Left ventricle myocardium inferior (tissue), 1 donor: Measurements from ENCODE around the gene SPEM3. TPM values are rescaled to one million over a fixed set of nuclear protein-coding genes. Genes with fewer than 3 reads are reported as not detected.
A peak's percentile ranks its signal among the peaks of the same experiment; 100 is the strongest.

ENCODE experiments used
- DNase-seq: peaks from one replicate; pipeline ENCODE4 v3.0.0-alpha.2; 2020
- H3K27ac ChIP-seq: fragments of 200-600 bp; replicated peaks from 2 replicates; pipeline ENCODE4 v1.8.0; 2021
- H3K27me3 ChIP-seq: fragments of 200-600 bp; 2 replicates; pipeline ENCODE4 v1.8.0; 2021; ENCODE audit warnings: low read depth
- H3K36me3 ChIP-seq: fragments of 200-600 bp; 2 replicates; pipeline ENCODE4 v1.8.0; 2021
- H3K4me1 ChIP-seq: fragments of 200-600 bp; 2 replicates; pipeline ENCODE4 v1.8.0; 2021
- H3K4me3 ChIP-seq: fragments of 200-600 bp; 2 replicates; pipeline ENCODE4 v1.8.0; 2021; ENCODE audit warnings: mild to moderate bottlenecking, moderate library complexity
- H3K9me3 ChIP-seq: fragments of 200-600 bp; replicated peaks from 2 replicates; pipeline ENCODE4 v1.8.0; 2021
- intact Hi-C: fragments of 100-400 bp; cut with micrococcal nuclease; formaldehyde crosslinking; loops from one replicate; pipeline ENCODE4 v1.11.0; 2022
- total RNA-seq: library from RNA; stranded (reverse); fragmentation: NEBNext Ultra II Directional; extraction: Animal tissue kit (Norgen Biotek cat#: 25700); gene quantifications from one replicate; pipeline ENCODE4 v1.2.1, GENCODE V29; 2021
- TF ChIP-seq, protein P1 (sequence below): fragments of 200-600 bp; IDR thresholded peaks from 2 replicates; pipeline ENCODE4 v1.8.0; 2021; ENCODE audit warnings: antibody characterized with exemption, mild to moderate bottlenecking, borderline replicate concordance
- donor health status: DM: no; HTN: yes; CAD: no; lungs with severe emphysema.

The SPEM3 gene
- total RNA-seq, 1 donor from 2014 or later = not detected

DNA sequence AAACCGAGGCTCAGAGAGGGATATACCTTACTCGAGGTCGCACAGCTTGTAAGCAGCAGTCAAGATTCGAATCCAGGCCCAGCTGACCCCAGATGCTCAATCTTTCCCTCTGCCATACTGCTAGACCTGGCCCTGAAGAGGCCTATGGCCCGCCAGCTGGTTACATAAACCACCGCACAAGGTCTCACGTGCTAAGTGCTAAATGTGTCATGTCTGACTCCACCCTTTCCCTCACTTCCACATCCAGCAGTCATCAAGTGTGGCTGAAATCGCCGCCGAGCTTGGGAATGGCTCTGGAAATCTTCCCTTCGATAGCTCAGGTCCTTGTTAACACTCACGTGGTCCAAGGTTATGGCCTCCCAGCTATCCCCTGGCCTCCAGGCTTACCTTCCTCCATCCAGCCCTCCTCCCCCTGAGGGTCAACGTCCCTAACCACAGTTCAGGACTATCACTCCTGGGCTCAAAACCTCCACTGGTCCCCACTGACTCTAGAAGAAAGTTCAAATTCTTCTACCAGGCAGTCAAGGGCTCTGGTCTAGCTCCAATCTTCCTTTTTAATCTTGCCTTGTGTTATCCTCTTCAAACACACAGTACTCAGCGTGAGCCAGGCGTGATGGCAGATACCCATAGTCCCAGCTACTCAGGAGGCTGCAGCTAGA is 47.2 kb downstream of the SPEM3 start:
- Histone ChIP-seq H3K9me3 (no peaks in the 10 kb centered on the region), H3K4me1 (peaks cover 94% of the 10 kb centered on the region), H3K36me3 (no peaks in the 10 kb centered on the region), H3K27me3 (no peaks in the 10 kb centered on the region), H3K27ac (peak overlapping the region; percentile 100), H3K4me3 (peak overlapping the region; percentile 100)
- intact Hi-C loops = no loop called here
- TF ChIP-seq, protein P1, sequence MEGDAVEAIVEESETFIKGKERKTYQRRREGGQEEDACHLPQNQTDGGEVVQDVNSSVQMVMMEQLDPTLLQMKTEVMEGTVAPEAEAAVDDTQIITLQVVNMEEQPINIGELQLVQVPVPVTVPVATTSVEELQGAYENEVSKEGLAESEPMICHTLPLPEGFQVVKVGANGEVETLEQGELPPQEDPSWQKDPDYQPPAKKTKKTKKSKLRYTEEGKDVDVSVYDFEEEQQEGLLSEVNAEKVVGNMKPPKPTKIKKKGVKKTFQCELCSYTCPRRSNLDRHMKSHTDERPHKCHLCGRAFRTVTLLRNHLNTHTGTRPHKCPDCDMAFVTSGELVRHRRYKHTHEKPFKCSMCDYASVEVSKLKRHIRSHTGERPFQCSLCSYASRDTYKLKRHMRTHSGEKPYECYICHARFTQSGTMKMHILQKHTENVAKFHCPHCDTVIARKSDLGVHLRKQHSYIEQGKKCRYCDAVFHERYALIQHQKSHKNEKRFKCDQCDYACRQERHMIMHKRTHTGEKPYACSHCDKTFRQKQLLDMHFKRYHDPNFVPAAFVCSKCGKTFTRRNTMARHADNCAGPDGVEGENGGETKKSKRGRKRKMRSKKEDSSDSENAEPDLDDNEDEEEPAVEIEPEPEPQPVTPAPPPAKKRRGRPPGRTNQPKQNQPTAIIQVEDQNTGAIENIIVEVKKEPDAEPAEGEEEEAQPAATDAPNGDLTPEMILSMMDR = no peak
- peak; percentile 61 for DNase-seq

DNA sequence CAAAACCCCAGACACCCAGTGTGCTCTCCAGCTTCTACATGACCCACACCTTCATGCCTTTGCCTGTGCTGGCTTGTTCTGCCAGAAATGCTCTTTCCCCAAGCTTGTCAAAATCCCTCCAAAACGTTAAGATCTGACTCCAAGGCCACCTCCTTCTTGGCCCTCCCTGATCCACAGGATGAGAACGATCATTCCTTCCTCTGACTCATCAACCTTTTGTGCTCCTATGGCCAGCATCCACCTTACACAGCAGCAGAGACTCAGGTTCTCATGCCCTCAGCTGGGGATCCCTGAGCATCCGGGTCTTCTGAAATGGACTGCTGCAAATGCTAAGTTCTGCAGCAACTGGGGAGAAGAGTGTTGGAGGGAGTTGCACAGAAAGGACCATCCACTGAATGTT is 47.8 kb downstream of the SPEM3 start:
- Histone ChIP-seq H3K9me3 (no peaks in the 10 kb centered on the region), H3K27me3 (no peaks in the 10 kb centered on the region), H3K4me3 (peak overlapping the region; percentile 100), H3K36me3 (no peaks in the 10 kb centered on the region), H3K4me1 (peaks cover 94% of the 10 kb centered on the region), H3K27ac (peak overlapping the region; percentile 100)
- intact Hi-C loops = no loop called here
- no peak for DNase-seq
- TF ChIP-seq, protein P1 = no peak

DNA sequence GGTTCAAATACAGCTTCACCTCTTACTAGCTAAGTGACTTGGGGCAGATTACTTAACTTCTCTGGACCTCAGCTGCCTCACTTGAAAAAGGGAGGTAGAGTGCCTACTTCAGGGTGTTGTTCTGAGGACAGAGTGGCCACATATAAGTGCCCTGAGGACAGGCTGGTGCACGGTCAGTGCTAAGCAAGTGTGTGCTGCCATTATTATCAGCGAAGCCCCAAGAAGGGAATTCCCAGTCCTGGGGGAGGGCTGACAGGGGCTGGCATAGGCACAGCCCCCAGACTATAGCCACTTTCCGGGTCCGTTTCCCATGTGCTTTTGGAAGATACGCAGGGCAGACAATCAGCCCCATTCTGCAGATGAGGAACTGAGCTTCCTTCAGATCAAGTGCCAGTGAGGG is 48.3 kb downstream of the SPEM3 start:
- Histone ChIP-seq H3K4me1 (peaks cover 94% of the 10 kb centered on the region), H3K4me3 (peak overlapping the region; percentile 100), H3K36me3 (no peaks in the 10 kb centered on the region), H3K27ac (peak overlapping the region; percentile 100), H3K27me3 (no peaks in the 10 kb centered on the region), H3K9me3 (no peaks in the 10 kb centered on the region)
- DNase-seq = no peak
- intact Hi-C loops = no loop called here
- TF ChIP-seq, protein P1 = no peak

DNA sequence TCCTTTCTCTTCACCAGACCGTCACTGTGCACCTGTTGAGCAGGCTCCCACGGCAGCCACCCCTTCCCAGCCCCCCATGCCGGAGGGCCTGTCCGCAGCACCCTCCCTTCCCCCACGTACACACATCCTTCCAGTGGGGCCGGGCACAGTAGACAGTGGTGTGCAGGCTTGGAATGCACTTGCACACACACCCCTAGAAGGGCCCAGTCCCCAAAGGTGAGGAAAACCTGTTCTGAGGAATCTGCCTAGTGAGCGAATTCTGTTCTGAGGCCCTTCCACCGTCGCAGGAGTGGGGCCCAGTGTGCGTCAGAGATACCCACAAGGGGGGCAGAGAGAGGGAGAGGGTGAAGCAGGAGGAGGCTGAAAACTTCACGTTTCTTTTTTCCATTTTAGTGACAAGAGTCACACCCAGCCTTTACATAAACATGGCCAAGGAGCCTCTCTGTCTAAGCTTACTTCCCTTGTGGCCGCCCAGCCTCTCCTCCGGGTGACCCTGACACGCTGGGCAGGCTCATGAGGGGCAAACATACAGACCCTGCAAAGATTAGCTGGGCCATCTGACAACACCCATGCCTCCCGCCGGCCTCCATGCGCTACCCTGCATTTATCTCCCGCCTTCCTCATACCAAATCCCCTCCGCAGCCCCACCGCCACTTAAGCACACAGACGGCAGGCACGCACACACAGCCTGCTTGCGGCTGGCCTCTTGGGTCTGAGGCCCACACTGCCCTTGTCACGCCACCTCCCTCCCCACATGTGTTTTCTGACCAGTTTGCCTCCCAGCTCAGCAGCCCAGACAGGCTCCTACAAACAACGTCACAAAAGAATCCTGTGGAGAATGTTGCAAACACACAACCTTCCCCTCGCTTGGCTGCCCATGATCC is 49.0 kb downstream of the SPEM3 start:
- DNase-seq = no peak
- H3K4me1 ChIP-seq = peaks cover 94% of the 10 kb centered on the region
- peak overlapping the region; percentile 100 for H3K4me3 ChIP-seq
- peak overlapping the region; percentile 100 for H3K27ac ChIP-seq
- intact Hi-C loops = no loop called here
- H3K27me3 ChIP-seq = no peaks in the 10 kb centered on the region
- H3K36me3 ChIP-seq = no peaks in the 10 kb centered on the region
- TF ChIP-seq, protein P1 = no peak
- H3K9me3 ChIP-seq = no peaks in the 10 kb centered on the region

DNA sequence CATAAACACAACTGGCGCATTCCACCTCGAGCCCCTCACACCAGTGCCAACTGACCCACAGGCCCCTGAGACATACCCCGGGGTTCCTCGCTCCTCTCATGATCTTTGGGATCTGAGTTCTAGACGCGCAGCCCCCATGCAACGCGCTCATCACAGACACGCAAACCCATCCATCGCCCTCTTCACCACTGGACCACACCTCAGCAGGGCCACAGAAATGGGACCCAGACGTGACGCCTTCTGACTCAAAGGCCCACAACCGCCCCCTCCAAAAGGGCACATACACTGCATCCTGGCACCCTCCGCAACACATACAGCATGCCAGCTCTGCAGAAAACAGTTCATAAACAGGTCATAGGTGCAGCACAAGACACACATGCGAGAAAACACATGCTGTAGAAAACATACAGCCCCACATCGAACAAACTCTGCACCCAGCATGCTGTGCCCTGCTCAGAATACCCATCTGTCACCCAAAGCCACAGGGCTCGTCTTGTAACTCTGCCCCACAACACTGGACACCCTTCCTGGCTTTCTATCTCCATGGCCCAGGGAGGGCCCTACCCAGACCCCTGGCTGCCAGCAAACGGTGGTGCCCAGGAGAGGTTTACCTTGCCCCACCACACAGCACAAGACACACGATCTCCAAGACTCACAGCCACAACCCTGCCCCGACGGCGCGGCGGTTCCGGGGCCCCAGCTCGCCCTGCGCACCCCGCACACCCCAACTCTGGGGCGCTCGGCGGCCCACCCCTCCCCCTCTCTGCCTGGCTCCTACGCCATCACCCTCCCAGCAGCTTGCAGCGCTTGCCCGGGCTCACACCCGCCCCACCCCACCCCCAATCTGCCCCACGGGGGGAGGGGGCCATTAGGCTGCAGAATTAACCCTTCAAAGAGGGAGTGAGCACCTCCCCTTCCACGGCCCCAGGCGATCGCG is 49.9 kb downstream of the SPEM3 start:
- Histone ChIP-seq H3K9me3 (no peaks in the 10 kb centered on the region), H3K4me3 (peak overlapping the region; percentile 100), H3K27me3 (no peaks in the 10 kb centered on the region), H3K27ac (peak overlapping the region; percentile 100), H3K36me3 (no peaks in the 10 kb centered on the region), H3K4me1 (peaks cover 94% of the 10 kb centered on the region)
- intact Hi-C loops = no loop called here
- DNase-seq = peak; percentile 61
- TF ChIP-seq, protein P1 = no peak
